Stromal cell of bone marrow (primary cell): Measurements from ENCODE around the gene CALM1.
A peak's percentile ranks its signal among the peaks of the same experiment; 100 is the strongest.

Source experiments
- DNase-seq: peaks from one replicate; pipeline ENCODE4 v3.0.0-alpha.2; 2012; ENCODE audit warnings: low read depth

CALM1 gene

GRCh38 chr14:90409209-90409730 is 12.4 kb downstream of the CALM1 start:
- peak; percentile 97 for DNase-seq

DNA sequence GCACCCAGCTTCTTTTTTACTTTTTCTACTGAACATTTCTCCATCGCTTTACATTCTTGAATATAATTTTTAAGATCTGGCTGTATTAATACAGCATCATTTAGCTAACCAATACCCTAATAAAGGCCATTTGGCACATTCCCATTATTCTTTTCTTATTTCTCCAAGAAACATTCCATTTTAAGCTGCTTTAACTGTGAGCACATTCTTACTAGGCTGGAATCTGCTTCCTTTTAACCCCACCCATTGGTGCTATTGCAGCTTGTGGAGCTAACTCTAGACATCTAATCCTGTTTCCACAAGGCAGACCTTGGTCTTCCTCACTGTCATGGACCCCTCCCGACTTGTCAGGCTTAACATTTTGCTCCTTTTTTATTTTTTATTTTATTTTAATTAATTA is 15.2 kb downstream of the CALM1 start:
- no peak for DNase-seq

GRCh38 chr14:90416720-90417119 is 19.9 kb downstream of the CALM1 start:
- DNase-seq: no peak

DNA sequence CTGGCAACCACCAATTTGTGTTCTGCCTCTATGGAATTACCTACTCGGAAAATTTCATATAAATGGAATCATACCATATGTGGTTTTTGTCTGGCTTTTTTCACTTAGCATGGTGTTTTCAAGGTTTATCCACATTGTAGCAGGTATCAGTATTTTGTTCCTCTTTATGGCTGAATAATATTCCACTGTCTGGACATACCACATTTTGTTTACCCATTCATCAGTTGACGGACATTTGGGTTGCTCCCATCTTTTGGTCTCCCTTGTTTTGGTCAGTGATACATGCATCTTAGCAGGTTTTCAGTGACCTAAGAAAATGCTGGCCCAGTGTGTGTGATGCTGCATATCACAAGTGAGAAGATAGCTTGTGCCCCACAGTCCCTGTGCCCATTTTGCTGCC is 21.2 kb downstream of the CALM1 start:
- DNase-seq: no peak

GRCh38 chr14:90419200-90419599 is 22.4 kb downstream of the CALM1 start:
- DNase-seq: peak; percentile 87

DNA sequence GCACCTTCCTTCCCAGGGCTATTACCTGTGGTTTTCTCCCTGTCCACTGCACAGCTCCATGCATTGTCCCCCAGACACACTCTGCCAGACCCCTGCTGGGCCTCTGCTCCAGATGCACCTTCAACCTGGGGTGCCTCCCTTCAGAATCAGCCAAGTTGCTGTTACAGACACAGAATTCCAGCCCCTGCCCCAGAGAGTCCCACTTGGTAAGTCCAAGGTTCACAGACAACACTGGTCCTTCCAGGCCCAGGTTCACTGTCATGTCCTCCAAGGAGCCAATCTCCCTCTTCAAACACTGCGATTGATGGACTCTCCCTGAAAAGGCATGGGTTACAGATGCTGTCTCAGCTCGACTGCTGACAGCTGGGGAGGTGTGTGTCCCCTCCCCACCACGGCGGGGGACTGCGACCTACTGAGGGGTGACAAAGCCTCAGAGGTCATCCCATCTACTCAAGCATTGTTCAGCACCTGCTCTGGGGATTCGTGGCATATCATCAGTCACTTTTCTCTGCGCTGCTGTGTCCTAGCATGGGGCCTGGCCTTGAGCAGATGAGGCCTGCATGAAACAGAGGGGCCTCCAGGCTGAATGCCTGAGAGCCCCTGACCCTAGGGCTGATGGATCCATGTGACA is 24.3 kb downstream of the CALM1 start:
- DNase-seq: no peak

- no peak for DNase-seq
Observed at GRCh38 chr14:90421632-90422020, 24.8 kb downstream of the CALM1 start.

DNA sequence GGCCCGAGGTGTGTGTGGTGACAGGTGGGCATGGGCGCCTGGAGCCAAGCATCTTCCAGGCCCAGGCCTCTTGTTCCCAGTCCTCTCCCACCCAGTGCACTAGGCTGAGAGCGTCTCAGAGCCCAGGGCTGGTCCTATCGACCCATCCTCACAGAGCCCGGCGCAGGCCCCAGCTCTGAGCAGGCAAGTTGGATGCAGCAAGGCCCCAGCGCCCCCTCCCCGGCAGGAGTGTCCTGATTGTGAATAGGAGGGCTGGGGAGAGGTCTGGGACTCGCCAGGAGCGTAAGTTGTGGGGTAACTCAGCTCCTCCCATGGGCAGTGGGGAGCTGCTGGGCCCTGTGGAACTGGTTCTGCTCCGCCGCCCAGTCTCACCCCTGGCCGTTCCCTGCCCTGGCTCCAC is 26.3 kb downstream of the CALM1 start:
- DNase-seq: no peak

DNA sequence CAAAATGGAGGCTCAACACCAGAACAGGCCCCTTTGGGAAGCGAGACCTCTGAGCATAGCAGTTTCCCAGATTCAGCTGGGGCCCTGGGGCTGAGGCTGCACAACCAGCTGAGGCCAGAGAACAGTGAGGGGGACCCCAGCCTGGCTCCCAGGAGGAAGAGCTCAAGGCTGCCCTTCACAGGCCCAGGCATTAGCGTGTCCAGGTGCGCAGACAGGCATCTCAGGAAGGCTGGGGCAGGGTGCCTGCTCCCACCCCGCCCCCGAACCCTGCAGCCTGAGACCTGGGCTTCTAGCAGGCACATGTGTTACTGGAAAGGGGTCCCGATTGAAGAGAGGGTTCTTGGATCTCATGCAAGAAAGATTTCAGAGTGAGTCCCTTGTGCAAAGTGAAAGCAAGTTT is 27.2 kb downstream of the CALM1 start:
- DNase-seq: no peak

GRCh38 chr14:90424686-90425372 is 28.0 kb downstream of the CALM1 start:
- no peak for DNase-seq

DNA sequence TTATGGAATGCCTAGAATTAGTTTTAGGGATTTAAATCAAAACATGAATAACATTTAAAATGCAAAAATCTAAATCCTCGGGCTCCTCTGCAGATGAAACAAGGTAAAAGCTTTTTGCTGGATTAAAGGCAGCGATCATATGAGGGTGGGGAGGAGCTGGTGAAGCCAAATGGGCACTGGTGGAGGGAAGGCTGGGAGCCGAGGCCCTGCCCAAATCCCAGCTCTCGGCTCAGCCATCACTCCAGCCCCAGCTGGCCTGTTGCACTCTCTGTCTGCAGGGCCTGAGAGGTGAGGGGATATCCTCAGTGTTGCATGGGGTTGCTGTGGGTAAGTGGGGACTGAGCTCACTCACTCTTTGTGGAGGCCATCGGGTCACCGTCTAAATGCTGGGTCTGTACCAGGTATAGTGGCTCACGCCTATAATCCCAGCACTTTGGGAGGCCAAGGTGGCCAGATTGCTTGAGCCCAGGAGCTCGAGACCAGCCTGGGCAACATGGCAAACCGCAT is 28.6 kb downstream of the CALM1 start:
- DNase-seq: no peak

DNA sequence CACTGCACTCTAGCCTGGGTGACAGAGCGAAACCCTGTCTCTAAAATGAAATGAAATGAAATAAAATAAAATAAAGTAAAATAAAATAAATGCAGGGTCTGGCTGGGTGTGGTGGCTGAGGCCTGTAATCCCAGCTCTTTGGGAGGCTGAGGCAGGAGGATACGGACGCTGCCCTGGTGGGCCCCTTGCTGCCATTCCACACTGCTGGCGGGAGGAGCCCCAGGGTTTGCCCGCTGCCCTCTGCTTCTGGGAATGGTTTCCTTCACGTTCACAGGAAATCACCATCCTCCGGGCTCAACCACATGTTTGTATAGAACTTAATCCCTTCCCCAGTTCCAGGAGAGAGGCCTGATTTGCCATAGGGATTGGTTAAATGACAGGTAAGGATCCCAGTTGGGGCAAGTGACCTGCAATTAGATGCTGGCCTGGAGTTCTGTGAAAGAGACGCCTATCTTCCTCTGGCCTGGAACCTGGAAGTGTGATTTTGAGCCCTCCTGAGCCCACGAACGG is 29.3 kb downstream of the CALM1 start:
- no peak for DNase-seq

DNA sequence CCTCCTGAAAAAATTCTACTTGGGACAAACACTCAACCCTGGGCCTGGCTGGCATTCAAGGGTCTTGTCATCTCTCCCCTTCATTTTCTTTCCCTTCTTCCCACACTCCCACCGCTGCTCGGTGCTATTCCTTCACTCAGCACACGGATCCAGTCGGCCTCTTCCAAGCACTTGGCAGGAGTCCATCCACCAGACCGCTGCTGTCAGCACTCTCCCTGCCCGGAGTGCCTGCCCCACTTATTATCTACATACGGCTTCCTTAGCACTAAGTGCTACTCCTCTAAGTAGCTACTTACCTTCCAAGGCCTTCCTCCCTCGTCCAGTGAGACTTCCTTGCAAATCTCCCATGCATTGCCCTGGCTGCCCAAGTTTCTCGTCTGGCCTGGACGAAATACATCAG is 29.8 kb downstream of the CALM1 start:
- DNase-seq: no peak

- no peak for DNase-seq
Observed at GRCh38 chr14:90427848-90428426, 31.1 kb downstream of the CALM1 start.

GRCh38 chr14:90428676-90429075 is 31.8 kb downstream of the CALM1 start:
- no peak for DNase-seq

DNA sequence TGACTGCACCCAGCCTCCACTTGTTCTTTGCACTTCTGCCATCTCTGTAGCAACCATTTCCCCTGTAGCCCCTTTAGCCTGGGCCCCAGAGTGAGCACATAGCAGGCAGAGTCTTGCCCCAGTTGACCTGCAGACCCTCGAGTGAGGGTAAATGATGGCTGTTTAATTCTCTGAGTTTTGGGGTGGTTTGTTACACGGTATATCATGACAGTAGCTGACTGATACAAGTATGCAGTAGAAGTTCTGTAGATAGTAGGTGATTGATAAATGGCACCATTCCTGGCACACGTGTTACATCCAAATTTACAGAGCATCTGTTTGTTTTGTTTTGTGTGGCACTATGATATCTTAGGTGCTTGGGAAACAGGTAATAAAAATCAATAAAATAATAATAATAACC is 32.4 kb downstream of the CALM1 start:
- no peak for DNase-seq

DNA sequence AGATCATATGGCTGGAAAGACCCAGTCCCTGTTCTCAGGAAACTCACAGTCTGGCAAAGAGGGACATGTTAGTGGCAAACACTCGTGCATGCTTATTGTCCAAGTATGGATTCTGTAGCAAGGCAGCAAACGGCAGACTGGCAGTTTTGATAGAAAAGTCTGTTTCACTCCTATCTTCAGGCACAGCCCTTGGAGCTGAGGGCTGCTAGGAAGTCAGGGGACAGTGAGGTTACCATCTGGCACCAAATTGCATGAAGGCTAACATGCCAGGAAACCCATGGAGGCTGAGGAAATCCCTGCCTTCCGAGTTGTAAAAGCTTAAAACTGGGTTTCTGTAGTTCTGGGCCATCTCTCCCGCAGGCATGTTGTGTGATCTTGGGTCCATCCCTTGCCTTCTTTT is 32.9 kb downstream of the CALM1 start:
- DNase-seq: no peak

- no peak for DNase-seq
Observed at GRCh38 chr14:90434370-90435020, 37.7 kb downstream of the CALM1 start.

GRCh38 chr14:90438841-90439240 is 42.0 kb downstream of the CALM1 start:
- DNase-seq: no peak

DNA sequence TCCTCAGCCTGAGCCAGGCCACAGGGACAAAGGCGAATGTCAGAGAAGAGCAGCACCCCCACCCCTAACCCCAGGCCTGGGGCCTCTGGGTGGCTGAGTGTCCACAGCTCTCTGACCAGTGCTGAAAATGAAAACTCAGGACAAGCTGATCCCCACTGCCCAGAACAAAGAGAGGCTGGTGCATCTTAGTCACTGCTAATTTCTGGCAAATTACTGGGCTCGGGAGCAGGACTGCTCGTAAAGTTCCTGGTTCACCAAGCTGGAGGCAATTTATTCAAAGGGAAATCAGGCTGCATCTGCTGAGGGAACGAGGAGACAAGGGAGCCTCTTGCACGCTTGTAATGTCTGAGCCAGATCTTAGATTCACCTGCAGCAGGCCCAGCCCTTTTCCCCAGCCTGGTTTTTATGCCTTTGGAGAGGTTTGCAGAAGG is 43.2 kb downstream of the CALM1 start:
- no peak for DNase-seq

- DNase-seq: no peak
Observed at GRCh38 chr14:90440592-90440991, 43.8 kb downstream of the CALM1 start.

DNA sequence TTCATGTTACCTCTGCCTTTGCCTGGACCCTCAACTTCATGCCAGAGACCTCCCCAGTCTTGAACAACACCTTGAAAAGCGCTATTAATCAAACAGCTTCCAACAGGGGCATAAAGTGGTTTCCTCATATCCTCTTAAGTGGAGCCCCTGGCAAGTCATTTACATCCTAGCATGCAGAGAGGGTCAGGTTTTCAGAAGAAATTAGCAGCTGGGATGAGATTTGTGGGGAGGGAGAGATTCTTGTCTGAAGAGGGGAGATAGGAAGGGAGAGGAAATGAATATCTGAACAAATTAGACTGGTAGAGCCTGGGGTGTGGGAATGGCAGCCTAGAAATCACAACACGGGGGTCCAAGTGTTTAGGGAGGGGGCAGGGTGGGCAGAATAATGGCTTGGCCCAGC is 45.6 kb downstream of the CALM1 start:
- no peak for DNase-seq
